Subcutaneous preadipocyte (primary cell): Measurements from ENCODE around the gene C3orf85. TPM values are rescaled to one million over a fixed set of nuclear protein-coding genes. Genes with fewer than 3 reads are reported as not detected.

Experiments
- total RNA-seq: library from RNA; depleted of rRNA; stranded (reverse); fragments of >200 nt; gene quantifications from 2 replicates; pipeline ENCODE4 v1.2.3, GENCODE V29; 2012

Gene C3orf85, protein sequence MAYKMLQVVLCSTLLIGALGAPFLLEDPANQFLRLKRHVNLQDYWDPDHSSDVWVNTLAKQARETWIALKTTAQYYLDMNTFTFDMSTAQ
- total RNA-seq, result not detected in 2 replicates

DNA sequence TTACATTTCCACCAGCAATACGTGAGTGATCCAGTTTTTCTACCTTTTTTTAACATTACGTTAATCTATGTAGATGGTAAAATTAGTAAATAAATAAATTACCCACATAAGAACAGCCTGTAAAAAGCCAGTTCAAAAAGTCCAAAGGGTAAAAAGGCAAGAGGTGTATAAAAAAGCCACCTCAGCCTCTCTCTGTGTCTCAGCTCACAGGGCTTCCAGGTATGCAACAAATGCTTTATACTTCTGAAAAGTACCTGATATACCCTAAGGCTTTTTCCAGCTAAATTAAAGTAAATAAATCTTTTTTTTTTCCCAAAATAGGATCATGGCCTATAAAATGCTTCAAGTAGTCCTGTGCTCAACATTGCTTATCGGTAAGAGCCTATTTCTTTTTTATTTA, at the start of gene C3orf85:
C3orf85 (plus strand) TSS at position 197 of the 400 bp plus-strand sequence; CDS start at position 326, 129 bp downstream.

DNA sequence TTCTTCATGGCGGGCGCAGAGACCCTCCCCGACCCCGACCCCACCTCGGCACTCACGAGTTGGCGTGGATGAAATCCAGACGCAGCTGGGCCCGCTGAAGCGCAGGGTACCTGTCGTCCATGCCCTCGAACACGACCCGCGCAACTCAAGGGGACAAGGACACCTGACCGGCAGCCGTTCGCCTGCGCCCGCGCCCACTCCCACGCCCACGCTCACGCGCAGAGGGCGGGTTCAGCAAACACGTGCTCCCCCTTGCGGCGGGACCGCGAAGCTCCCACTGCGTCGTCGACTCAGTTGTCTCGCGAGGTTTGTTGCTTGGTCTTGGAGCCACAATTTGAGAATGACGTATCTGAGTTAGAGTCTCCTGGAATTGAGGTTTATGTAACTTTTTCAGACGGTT, 18.6 kb upstream of the C3orf85 start, which contains the start of gene MORC1:
MORC1 (minus strand) TSS at position 196 of the 400 bp plus-strand sequence; CDS start at position 121, 75 bp downstream.

Other genes starting within 250 kb of the C3orf85 start
- not detected in 2 replicates for gene GUCA1C, start 182.8 kb upstream of the C3orf85 start, total RNA-seq
- not detected in 2 replicates for gene MORC1, start 18.6 kb upstream of the C3orf85 start, total RNA-seq
- gene DPPA2, start 179.8 kb downstream of the C3orf85 start, total RNA-seq, result not detected in 2 replicates
- not detected in 2 replicates for gene DPPA4, start 200.8 kb downstream of the C3orf85 start, total RNA-seq